HG03108 (cell line): Measurements from ENCODE around the gene PPP3CB.
"Not testable (repeated sequence)": the region's sequence is repeated elsewhere in the genome, so short reads cannot be mapped to it uniquely, and the experiment has no call there.

ENCODE experiments used
- ATAC-seq: cut with Tn5 transposase; IDR thresholded peaks from one replicate; pipeline ENCODE4 v1.9.1; 2021; ENCODE audit warnings: moderate library complexity; ENCODE audit not compliant: unreplicated experiment

Gene PPP3CB

GRCh38 chr10:73416571-73416970 is 79.3 kb downstream of the PPP3CB start:
- ATAC-seq = no peak

- peak; percentile 1 for ATAC-seq
Measured at GRCh38 chr10:73414230-73414945, 81.4 kb downstream of the PPP3CB start.

DNA sequence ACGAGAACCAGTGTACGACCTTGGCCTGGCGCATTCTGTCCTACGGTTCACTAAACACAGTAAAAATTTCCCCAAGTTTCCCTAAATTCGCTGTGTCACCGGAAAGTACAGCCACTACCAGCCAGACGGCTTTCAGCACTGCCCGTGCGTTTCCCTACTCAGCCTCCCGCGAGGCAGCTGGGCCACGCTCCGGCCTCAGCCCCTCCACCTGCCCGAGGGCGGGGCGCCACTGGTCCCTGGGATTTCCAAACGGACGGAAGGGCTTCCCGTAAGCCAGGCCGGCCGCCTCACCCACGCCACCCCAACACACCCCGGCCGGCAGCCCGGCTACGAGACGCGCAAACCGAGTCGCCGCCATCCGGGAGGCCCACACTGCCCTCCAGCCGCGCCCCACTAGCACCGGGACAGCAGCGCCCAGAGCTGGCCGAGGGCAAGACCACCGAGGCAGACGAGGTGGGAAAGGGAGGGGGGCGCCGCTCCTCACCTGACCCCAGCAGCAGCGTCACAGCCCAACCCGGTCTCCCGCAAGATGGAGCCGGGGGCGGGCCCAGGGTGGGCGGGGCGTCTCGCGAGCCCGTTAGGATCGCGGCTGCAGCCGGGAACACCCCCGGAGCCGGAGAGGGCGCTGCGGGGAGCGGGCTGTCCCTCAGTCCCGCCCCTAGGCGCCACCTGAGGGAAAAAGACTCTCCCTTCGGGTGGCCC is 82.1 kb downstream of the PPP3CB start, which contains the start of gene ANXA7:
ANXA7 (minus strand) TSS at position 531 of the 702 bp plus-strand sequence. CDS start 13,202 bp downstream, outside the sequence.
- peak; percentile 92 for ATAC-seq

GRCh38 chr10:73413108-73413527 is 82.7 kb downstream of the PPP3CB start:
- ATAC-seq = peak; percentile 16

DNA sequence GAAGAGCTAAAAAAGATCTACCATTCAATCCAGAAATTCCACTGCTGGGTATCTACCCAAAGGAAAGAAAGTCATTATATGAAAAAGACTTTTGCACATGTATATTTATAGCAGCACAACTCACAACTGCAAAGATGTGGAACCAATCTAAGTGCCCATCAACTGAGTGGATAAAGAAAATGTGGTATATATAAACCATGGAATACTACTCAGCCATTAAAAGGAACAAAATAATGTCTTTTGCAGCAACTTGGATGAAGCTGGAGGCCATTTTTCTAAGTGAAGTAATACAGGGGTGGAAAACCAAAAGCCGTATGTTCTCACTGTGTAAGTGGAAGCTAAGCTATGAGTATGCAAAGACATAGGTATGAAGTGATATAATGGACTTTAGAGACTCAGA is 84.9 kb downstream of the PPP3CB start:
- ATAC-seq = no peak

- ATAC-seq = no peak
Measured at GRCh38 chr10:73408978-73409521, 86.8 kb downstream of the PPP3CB start.

GRCh38 chr10:73408061-73408460 is 87.8 kb downstream of the PPP3CB start:
- no peak for ATAC-seq

GRCh38 chr10:73407495-73407894 is 88.3 kb downstream of the PPP3CB start:
- no peak for ATAC-seq

- no peak for ATAC-seq
Measured at GRCh38 chr10:73406846-73407245, 89.0 kb downstream of the PPP3CB start.

DNA sequence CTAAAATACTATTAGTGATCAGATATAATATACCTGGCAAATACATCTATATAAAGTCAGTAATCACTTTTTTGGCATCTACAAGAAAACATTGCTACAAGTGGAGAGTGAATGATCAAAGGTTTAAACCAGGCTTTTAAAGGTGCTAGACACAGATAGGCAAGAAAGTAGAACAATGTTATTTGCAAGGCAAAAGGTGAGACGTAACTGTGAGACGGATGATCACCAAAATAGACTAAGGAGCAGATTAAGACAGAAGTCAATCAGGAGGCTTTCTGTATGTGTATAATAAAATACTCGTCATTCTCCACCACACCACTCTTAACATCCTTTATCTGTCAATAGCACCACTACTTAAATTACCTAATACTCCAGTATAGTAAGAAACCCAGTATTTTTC is 90.3 kb downstream of the PPP3CB start:
- no peak for ATAC-seq

GRCh38 chr10:73404690-73405089 is 91.1 kb downstream of the PPP3CB start:
- no peak for ATAC-seq

DNA sequence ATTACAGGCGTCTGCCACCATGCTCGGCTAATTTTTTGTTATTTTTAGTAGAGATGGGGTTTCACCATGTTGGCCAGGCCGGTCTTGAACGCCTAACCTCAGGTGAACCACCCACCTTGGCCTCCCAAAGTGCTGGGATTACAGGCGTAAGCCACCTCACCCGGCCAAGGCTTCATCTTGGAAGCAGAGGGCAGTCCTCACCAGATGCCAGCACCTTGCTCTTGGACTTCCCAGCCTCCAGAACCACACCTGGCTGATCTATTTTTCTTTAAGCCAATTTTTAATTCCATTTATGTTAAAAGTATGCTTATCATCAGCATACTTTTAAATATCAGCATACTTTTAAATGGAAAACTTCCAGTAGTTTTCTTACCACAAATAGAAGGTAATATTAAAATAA is 94.2 kb downstream of the PPP3CB start:
- ATAC-seq = no peak

- no peak for ATAC-seq
Measured at GRCh38 chr10:73399063-73399462, 96.8 kb downstream of the PPP3CB start.

- ATAC-seq = no peak
Measured at GRCh38 chr10:73398024-73398423, 97.8 kb downstream of the PPP3CB start.

- not testable (repeated sequence) for ATAC-seq
Measured at GRCh38 chr10:73394325-73394724, 101.5 kb downstream of the PPP3CB start.

DNA sequence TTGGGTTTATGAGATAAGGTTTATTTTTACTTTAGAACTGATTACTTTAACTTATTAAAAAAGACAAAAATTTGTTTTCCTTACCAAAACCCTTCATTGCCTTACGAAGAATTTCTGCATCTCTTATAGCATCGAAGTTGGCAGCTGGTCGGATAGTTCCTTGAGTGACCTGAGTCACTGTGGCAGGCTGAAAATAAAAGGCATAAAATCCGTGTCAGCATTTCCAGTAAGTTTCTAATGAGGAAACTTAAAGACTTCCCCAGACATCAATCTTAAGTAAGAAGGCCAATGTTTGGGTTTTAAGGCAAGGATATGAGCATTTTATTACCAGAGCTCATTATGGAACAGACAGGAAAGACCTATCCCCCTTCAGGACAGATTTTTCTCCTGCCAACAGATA is 107.6 kb downstream of the PPP3CB start:
- no peak for ATAC-seq

- ATAC-seq = no peak
Measured at GRCh38 chr10:73386583-73386982, 109.2 kb downstream of the PPP3CB start.
